Left hindlimb (tissue), 1 donor: Measurements from ENCODE around the gene CCSER2.
"Not testable (repeated sequence)": the region's sequence is repeated elsewhere in the genome, so short reads cannot be mapped to it uniquely, and the experiment has no call there.

Source experiments
- DNase-seq: peaks from one replicate; pipeline ENCODE4 v3.0.0-alpha.2; 2018

Gene CCSER2, protein sequence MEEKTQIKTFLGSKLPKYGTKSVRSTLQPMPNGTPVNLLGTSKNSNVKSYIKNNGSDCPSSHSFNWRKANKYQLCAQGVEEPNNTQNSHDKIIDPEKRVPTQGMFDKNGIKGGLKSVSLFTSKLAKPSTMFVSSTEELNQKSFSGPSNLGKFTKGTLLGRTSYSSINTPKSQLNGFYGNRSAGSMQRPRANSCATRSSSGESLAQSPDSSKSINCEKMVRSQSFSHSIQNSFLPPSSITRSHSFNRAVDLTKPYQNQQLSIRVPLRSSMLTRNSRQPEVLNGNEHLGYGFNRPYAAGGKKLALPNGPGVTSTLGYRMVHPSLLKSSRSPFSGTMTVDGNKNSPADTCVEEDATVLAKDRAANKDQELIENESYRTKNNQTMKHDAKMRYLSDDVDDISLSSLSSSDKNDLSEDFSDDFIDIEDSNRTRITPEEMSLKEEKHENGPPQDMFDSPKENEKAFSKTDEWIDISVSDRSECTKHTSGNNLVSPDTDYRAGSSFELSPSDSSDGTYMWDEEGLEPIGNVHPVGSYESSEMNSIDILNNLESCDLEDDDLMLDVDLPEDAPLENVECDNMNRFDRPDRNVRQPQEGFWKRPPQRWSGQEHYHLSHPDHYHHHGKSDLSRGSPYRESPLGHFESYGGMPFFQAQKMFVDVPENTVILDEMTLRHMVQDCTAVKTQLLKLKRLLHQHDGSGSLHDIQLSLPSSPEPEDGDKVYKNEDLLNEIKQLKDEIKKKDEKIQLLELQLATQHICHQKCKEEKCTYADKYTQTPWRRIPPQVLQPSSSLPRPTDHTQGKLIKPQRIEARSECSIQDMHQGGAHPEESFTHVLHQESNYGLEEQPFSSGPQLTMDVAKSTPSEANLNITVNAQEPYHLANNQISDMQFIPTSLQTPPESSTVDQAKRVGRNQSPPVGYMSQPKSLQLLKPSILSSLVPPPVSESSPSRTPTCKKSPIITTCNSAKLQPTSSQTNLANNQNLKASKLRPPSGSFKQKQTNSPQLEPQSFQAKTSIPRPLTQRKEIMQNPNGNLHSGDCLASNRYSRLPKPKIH

DNA sequence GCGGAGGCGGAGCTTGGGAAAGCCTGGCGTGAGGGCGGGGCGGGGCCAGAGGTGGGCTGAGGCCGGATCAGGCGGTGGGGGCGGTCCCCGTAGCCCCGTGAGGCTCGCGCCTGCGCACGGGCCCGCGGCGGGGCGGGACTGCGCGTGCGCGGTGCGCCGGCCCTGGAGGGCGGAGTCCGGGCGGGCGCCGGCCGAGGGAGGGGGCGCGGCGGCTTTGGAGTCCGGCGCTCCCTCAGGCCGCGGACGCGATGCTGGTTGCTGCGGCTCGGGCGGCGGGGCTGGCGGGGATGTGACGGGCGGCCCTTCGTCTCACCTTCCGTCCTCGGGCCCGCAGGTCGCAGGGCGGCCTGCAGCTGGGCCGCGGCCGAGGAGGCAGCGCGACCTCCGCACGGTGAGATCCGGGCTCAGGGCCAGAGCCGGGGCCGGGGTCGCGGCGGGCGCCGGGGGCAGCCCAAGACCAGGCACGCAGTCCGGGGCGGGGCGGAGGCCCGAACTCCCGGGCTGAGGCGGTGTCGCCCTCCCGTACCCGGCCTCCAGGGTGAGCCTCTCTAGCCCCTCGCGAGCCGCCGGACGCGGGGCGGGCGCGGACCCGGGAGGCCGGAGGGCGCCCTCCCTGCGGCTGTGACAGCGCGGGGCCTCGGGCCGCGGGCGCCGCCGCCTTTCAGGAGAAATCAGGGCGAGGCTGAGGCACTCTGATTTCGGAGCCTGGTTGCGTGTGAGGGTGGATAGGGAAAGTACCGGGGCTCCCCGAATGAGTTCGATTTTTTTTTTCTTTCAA lies at the start of gene CCSER2:
Gene CCSER2, plus strand, starts transcription at position 172 of the 778 bp plus-strand sequence. CDS start 42,464 bp downstream, outside the sequence.
- DNase-seq: peak; percentile 94

DNA sequence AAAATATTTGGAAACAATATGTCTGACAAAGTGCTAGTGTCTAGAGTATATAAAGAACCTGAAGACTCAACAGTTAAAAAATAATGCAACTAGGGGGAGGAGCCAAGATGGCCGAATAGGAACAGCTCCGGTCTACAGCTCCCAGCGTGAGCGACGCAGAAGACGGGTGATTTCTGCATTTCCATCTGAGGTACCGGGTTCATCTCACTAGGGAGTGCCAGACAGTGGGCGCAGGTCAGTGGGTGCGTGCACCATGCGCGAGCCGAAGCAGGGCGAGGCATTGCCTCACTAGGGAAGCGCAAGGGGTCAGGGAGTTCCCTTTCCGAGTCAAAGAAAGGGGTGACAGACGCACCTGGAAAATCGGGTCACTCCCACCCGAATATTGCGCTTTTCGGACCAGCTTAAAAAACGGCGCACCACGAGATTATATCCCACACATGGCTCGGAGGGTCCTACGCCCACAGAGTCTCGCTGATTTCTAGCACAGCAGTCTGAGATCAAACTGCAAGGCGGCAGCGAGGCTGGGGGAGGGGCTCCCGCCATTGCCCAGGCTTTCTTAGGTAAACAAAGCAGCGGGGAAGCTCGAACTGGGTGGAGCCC lies 48.4 kb upstream of the CCSER2 start:
- not testable (repeated sequence) for DNase-seq

DNA sequence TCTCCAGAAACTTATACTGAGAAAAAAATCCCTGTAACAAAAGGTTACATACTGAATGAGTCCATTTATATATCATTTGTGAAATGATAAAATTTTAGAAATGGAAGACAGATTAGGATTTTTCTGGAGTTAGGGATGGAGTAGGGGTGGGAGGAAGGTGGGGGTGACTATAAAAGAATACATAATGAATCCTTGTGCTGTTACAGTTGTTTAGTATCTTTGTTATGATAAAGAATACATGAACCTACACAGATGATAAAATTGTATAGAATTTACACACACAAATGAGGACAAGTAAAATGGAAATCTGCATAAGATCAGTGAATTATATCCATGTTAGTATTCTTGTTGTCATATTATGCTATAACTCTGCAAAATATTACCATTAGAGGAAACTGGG lies 41.7 kb upstream of the CCSER2 start:
- DNase-seq: no peak

DNA sequence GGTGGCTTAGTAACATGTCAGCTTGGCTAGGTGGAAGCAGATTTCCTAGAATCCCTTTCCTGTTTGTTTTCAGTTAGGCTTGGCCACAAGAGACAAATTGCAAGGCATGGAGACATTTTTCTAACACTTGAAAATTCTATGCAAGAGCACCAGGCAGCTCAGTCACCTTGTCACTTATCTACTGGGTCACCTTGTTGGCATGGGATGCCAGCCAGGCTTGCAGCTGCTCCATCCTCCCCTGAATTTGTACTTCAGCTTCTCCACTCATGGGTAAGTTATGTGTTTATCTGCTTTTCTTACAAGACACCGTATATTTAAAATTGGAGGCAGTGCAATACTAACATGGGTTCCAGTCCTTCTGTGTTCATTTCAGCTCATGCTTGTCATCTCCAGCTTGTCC lies 40.2 kb upstream of the CCSER2 start:
- DNase-seq: no peak

DNA sequence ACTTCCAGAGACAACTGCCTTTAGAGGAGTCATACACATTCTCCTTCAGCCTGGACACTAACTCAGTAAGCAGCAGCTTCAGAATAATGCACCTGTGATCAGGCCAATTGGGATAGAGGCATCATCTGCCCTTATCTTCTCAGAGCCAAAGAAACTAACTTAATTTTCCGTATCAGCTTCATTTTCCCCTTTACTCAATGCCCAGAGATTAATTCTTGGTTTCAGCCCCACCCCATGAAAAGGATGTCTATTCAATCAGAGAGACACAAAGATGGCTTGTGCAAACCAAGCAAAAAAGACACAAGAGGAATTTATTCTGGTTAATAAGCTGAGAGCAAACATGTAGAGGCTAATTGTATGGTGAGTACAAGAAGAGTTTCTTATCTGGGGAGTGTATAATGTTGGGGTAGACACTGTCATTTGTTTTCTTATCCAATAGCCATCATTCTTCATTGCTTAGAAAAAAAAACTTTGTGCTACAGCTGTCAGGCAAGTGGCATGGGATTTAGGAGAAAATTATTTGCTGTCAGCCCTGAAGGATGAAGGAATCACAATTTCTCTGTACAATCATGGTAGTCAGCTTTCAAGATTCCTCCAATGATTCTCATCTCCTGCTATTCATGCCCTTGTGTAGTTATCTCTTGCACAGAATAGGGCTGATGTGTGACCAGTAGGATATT lies 38.7 kb upstream of the CCSER2 start:
- no peak for DNase-seq

DNA sequence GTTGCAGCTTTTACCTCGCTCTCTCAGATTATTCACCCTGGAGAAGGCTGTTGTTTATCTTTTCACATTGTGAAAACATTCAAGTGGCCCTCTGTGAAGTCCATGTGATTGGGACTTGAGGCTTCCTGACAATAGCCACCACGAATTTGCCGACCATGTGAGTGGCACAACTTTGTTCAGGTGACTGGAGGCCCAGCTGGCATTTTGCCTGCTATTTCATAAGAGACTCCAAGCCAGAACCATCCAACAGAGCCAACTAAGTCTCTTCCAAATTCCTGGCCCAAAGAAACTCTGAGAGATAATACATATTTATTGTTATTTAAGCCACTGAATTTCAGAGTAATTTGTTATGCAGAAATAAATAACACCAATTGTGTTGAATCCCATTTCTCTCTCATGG lies 38.2 kb upstream of the CCSER2 start:
- no peak for DNase-seq

DNA sequence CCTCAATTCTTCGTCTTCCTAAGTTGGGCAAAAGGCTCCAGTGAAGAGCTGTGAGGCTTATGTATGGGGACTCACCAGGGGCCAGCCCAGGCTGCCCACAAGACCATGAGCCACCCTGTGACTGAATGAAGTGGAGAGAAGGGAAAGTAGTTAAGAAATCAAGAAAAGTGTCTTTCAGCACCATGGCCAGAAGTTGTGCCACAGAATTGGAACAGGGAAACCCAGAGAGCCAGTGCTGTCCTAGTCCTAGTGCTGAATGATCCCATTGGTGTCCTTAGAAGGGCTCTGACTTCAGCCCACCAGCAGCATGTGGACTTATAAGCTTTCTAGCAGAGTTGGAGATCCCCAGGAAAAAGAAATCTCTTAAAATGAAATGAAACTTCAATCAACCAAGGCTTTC lies 37.0 kb upstream of the CCSER2 start:
- DNase-seq: no peak

DNA sequence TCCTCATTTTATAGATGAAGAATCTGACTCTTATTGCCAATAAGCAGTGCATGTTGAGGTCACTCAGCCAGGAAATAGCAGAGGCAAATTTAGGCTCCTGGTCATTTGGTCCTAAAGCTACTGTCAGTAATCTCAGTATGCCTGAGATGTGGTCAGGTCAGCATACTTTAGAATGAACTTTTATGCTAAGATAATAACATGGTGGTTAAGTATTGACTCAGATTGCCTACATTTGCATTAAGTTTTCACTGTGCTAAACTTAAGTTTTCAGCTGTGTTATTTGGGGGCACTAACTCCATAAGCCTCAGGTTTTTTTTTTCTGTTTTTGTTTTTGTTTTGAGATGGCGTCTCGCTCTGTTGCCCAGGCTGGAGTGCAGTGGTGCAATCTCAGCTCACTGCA lies 35.9 kb upstream of the CCSER2 start:
- DNase-seq: no peak

DNA sequence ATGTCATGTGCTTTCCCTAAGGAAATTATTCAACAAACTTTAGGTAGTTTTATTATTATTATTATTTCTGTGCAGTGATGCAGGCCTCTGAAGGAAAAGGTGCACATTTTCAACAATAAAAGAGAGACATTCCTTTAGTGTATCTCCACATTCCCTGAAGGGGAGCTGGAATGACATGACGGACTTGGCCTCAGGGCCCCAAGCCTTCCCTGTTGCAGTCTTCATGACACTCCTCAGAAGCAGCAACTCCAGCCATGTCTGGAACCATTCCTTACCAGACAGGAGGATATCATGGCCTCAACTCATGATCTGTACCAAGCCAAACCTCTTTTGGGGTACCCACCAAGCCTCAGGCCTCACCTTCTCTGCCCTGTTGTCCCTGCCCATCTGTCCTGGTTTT lies 35.2 kb upstream of the CCSER2 start:
- DNase-seq: no peak

DNA sequence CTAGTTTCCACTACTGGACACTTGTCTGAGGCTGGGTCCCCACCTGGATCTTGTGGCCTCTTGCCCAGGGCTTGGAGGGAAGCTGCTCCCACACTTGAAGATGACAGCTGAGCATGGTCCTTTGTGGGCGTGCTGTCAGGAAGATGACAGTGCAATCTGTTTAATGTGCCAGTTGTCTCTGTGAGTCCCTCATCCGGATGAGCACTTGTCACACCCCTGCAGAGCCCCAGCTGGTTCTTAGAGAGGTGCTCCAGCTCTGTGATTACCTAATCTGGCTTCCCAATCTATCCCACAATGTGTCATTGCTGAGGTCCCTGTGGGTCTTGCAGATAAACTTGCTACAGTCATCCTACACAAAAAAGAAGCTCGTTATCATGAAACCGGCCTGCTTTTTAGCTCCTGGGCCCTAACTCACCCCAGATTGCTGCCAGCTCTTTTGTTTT lies 34.8 kb upstream of the CCSER2 start:
- no peak for DNase-seq

DNA sequence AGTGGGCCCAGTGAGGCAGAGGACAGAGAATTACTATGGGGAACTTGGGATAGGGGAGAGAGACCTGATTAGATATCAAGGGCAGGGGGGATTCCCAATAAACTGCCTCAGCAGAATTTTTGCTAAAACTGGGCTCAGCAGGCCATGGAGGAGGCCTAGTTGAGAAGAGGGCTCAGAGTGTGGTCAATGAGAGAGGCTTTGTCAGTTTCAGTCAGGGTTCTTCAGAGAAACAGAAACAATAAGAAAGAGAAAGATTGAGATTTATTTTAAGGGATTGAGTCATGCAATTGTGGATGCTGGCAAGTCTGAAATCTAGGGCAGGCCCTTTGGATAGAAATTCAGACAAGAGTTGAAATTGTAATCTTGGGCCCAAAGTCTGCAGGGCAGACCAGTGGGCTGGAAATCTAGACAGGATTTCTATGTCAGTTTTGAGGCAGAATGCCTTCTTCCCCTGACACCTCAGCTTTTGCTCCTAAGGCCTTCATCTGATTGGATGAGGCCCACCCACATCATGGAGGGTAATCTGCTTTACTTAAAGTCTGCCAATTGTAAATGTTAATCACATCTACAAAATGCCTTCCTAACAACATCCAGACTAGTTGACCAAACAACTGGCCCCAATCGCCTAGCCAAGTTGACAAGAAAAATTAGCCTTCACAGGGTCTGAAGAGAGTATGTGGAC lies 33.5 kb upstream of the CCSER2 start:
- DNase-seq: no peak

DNA sequence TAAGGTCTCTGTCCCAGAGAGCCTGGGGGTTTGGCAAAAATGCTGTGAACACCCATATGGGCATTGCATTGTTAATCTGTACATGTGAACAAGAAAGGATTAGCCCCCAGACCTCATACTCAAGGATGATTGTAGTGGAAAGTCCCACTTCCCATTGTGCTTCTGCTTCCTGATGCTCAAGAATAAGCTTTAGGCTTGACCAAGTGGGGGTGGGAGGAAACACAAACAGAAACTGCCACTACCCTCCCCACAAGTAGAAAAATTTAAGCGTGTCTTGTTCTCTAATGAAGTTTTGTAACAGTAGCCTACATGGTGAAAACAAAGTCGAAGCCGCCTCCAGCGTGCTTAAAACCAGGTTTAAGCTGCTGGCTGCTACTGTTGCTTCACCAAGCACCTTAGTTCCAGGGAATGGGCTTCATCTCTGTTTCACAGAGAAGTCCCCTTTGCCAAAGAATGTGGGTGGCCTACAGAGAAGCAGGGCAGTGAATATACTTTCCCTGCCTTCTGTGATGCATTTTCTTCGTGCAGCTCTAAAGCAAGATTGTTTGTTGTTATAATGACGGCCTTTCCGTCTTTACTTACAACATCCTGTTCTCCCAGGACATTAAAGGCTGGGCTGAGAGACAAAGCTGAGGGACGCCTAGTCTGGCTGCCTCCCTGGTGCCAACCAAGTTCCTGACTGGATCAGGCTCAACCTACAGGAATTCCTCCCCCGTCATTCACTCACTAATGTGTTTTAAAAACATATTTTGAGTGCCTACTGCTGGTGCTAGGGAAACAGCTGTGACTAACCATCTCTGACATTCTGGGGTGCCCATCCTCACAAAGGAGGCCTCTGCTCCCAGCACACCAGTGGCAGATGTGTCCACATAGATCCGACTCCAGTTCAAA lies 32.1 kb upstream of the CCSER2 start:
- no peak for DNase-seq

DNA sequence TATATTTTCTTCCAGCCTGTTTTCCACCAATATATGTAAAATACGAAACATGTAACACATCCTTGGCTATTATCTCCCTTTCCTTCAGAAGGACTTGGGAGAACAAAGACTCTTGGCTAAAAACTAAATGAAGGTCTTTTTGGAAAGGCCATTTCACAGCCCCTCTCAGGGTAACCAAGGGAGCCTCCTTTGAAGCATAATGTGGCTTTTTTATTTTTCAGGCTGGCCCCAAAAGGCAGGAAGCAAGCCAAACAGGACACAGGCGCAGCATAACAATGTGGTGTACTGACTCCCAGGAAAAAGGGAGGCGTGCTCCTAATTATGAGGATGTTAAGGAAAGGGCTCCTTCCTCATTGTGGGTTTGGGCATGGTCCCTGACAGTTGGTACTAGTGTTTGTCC lies 30.3 kb upstream of the CCSER2 start:
- no peak for DNase-seq

DNA sequence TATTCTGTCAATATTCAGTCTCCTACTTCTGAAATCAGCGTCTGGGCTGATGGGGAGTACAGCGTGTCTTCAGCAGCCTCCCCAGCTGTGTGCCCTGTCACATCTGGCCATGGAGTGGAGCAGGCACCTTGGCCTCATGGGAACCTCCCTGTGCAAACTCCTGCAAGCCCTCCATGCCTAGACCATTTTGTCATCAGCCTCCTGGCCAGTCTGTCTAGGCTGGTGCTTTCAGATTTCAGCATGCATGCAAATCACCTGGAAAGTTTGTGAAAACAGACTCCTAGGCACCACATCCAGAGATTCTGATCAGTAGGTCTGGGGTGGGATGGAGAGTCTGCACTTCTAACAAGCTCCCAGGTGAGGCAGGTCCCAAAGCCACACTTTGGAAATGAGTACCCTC lies 26.2 kb upstream of the CCSER2 start:
- DNase-seq: no peak

DNA sequence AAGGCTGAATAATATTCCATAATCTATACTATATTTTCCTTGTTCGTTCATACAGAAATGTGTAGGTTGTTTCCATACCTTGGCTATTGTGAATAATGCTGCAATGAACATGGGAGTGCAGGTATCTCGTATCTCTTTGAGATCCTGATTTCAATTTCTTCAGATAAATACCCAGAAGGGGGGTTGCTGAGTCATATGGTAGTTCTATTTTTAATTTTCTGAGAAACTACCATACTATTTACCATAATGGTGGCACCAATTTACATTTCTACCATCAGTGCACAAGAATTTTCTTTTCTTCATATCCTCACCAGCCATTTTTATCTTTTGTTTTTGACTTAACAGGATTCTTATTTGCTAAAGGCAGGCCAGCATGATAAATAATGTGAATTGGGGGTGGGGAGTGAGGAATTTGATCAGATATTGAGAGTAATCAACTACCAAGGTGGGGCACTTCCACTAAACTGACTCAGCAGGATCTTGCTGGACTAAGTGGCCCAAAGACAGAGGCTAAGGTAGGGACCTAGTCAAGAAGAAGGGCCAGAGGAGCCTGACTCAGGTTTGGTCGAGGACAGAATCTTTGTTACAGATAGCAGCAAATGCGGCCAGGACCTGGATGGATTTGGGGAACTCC lies 21.5 kb upstream of the CCSER2 start:
- DNase-seq: no peak

DNA sequence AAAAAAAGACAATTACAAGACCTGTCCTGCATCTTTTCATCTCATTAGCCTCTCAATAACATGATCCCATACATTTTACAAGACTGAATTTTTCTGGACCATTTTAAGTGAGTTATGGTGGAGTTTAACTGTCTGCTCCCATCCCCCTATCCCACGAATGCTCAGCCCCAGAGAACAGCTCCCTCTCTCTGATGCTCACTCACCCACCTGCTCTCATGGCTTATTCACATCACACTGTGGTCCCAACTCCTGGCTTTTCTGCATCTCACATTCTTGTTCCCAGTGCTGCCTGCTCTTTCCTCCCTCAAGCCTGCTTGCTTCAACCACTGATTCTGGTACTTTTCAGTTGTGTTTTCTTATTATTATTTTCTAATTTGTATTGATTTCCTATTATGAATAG lies 20.4 kb upstream of the CCSER2 start:
- DNase-seq: no peak

DNA sequence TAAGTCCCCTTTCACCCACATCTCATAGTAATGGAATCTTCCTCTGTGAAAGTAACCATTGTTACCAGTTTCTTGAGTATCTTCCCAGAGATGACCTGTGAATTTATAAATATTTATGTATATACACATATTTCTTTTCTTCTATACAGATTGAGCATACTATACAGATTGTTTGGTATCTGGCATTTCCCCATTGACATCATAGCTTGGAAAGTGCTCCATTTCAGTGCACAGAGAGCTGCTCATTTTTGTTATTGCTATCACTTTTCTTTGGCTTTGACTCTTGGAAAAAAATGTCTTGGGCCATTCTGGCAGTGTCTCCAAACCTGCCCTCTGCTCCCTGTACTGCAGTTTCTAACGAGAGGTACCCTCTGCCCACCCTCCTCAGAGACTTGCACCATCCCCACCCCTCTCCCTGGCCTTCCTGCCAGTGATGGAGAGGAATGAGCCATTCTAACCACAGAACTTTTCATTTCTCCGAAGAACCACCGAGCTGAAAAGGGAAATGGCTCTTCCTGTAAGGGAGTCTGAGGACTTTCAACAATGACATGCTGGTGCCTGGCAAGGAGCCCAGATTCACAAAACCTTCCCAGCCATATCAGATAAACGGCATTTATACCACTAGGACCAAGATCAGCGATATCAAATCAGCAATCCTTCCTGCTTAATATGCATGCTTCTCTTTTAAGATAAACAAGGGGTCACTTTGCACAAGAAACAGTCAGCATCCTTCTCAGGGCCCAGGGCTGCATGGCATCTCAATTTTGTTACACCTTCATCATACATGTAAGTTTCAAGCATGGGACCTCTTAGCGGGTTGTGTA lies 19.7 kb upstream of the CCSER2 start:
- DNase-seq: no peak

DNA sequence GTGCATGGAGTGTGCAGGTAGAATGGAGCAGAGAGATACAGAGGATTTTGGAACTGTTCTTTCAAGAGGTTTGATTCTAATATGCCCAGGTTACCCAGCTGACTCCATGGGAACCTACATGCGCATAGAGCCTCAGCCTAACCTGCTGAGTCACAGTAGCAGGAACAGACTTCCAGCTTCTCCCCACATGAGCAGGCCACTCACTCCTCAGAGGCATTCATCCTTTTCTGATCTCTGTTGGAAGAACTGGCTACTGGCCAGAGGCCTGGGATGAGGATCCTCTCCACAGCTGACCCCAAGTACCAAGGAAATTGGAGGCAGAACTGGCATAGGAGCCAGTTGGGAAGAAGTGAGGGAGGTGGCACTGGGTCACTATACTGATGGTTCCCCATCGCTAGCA lies 17.9 kb upstream of the CCSER2 start:
- DNase-seq: no peak

DNA sequence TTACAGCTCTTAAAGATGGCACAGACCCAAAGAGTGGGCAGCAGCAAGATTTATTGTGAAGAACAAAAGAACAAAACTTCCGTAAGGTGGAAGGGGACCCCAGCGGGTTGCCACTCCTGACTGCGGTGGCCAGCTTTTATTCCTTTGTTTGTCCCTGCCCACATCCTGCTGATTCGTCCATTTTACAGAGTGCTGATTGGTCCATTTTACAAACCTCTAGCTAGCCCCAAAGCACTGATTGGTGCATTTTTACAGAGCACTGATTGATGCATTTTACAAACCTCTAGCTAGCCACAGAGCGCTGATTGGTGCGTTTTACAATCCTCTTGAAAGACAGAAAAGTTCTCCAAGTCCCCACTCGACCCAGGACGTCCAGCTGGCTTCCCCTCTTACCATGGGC lies 16.8 kb upstream of the CCSER2 start:
- DNase-seq: no peak
